ENCODE data around the gene CHD1L. TPM values are rescaled to one million over a fixed set of nuclear protein-coding genes. Genes with fewer than 3 reads are reported as not detected.

The CHD1L gene
- total RNA-seq, 1 donor from 2014 or later: 67.1 TPM

DNA sequence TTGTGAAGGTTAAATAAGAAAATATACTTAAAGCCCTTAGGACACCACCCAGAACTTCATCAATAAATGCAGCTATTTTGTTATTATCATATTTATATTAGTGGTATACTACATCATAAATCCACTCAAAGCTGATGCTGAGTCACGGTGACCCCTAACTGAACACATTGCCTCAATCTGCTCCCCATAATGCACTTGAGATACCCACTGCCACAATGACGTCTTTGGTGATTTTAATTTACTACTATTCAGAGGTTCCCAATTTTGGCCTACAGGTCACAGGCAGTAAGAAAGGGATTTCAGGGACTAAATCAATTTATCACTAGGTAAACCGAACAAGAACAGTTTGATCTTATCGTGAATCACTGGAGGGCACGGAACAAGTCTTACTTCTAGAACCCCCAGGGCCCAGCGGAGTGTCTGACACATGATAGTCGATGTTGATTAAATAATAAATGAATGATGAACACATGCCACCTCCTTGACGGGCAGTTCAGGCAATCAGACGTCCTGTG is 493 bp upstream of the CHD1L start:
- TF ChIP-seq, protein P1, sequence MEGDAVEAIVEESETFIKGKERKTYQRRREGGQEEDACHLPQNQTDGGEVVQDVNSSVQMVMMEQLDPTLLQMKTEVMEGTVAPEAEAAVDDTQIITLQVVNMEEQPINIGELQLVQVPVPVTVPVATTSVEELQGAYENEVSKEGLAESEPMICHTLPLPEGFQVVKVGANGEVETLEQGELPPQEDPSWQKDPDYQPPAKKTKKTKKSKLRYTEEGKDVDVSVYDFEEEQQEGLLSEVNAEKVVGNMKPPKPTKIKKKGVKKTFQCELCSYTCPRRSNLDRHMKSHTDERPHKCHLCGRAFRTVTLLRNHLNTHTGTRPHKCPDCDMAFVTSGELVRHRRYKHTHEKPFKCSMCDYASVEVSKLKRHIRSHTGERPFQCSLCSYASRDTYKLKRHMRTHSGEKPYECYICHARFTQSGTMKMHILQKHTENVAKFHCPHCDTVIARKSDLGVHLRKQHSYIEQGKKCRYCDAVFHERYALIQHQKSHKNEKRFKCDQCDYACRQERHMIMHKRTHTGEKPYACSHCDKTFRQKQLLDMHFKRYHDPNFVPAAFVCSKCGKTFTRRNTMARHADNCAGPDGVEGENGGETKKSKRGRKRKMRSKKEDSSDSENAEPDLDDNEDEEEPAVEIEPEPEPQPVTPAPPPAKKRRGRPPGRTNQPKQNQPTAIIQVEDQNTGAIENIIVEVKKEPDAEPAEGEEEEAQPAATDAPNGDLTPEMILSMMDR (conservative IDR thresholded peaks at IDR 0.05): no peak
- Mint-ChIP-seq H3K4me1 (ENCODE audit: unreplicated experiment) (peaks cover 19% of the 10 kb centered on the region), H3K27me3 (no peaks in the 10 kb centered on the region), H3K36me3 (no peaks in the 10 kb centered on the region), H3K9me3 (no peaks in the 10 kb centered on the region), H3K4me3 (peak overlapping the region; percentile 87), H3K27ac (peak overlapping the region; percentile 75)
- no peak for DNase-seq (ENCODE audit: extremely low spot score, unreplicated experiment)

DNA sequence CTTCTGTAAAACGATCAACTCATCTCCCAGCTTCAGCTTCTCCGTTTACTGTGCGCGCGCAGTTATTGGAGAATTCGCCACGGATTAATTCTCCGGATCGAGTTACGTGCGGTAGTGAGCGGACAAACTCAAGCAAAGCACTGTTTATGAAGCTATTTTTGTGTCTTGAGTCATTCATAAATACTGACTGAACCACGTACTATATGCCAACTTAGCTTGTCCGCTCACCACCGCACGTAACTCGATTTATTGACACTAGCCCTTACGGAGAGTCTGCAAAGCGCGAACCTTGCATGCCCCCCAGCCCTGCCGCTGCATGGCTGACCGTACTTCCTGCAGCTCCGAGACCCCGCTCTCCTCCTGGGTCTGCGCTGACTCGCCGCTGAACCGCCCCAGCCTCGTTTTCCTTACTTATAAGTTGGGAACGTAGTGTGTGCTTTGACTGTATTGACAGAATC is 773 bp downstream of the CHD1L start:
- TF ChIP-seq, protein P1 (conservative IDR thresholded peaks at IDR 0.05): peak; percentile 10
- peak overlapping the region; percentile 76 for H3K27ac Mint-ChIP-seq
- no peaks in the 10 kb centered on the region for H3K36me3 Mint-ChIP-seq
- no peak for DNase-seq (ENCODE audit: extremely low spot score, unreplicated experiment)
- no peaks in the 10 kb centered on the region for H3K9me3 Mint-ChIP-seq
- H3K4me1 Mint-ChIP-seq (ENCODE audit: unreplicated experiment): peaks cover 28% of the 10 kb centered on the region
- H3K27me3 Mint-ChIP-seq: no peaks in the 10 kb centered on the region
- H3K4me3 Mint-ChIP-seq: peak overlapping the region; percentile 96

DNA sequence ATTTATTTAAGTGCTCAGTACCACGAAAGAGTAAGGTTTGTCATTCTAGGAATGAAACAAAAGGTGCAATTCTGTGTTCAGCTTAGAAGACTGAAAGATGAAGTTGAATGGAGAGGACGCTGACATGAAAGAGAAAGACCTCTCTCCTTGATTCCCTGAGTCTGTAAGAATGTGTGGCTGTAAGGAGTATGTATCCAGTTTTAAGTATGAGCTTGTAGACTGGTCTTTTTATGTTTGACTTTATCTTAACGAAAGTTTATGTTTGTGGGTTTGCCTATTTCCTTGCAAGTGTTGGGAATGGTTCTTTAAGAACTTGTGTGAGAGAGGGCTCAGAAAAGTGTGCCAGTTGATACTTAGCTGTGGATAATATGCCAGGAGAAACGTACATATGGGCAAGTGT is 1.4 kb downstream of the CHD1L start:
- H3K4me3 Mint-ChIP-seq: peak overlapping the region; percentile 96
- H3K27me3 Mint-ChIP-seq: no peaks in the 10 kb centered on the region
- TF ChIP-seq, protein P1 (conservative IDR thresholded peaks at IDR 0.05): no peak
- no peaks in the 10 kb centered on the region for H3K9me3 Mint-ChIP-seq
- peaks cover 28% of the 10 kb centered on the region for H3K4me1 Mint-ChIP-seq (ENCODE audit: unreplicated experiment)
- no peak for DNase-seq (ENCODE audit: extremely low spot score, unreplicated experiment)
- peak overlapping the region; percentile 6 for H3K27ac Mint-ChIP-seq
- no peaks in the 10 kb centered on the region for H3K36me3 Mint-ChIP-seq

DNA sequence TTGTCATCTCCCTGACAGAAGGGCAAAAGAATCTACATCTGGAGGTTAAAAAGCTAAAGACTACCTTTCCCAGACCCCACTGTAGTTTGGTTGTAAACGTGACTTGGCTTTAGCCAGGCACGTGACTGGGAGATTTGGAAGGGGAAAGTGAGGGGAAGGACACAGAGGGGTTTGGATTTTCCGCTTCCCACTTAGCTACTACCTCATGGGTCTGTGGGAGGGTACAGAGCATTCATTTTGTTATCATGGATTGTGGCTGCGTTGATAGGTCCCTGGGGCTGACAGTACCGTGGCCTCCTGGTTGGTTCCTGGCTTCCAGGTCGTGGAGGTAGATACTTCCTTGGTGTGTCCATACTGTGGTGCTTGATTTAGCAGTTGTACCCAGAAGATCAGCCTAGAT is 2.6 kb downstream of the CHD1L start:
- no peak overlapping the region for H3K27ac Mint-ChIP-seq
- no peaks in the 10 kb centered on the region for H3K9me3 Mint-ChIP-seq
- TF ChIP-seq, protein P1 (conservative IDR thresholded peaks at IDR 0.05): no peak
- H3K27me3 Mint-ChIP-seq: no peaks in the 10 kb centered on the region
- peaks cover 26% of the 10 kb centered on the region for H3K4me1 Mint-ChIP-seq (ENCODE audit: unreplicated experiment)
- DNase-seq (ENCODE audit: extremely low spot score, unreplicated experiment): no peak
- no peaks in the 10 kb centered on the region for H3K36me3 Mint-ChIP-seq
- H3K4me3 Mint-ChIP-seq: peak overlapping the region; percentile 64

DNA sequence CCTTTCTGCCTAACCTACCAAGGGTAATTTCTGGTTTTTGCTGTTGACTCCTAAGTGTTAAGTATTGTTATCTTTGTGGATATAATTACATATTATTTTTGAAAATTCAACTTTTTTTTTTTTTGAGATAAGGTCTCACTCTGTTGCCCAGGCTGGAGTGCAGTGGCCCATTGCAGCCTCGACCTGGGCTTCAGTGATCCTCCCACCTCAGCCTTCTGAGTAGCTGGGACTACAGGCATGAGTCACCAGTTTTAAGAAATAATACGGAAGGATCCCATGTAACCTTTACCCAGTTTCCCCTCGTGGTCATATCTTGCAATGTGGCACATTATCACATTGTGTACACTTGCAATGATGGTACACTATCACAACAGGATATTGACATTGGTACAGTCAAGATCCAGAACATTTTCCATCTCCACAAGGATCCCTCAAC is 3.1 kb downstream of the CHD1L start:
- H3K36me3 Mint-ChIP-seq: no peaks in the 10 kb centered on the region
- no peak for DNase-seq (ENCODE audit: extremely low spot score, unreplicated experiment)
- H3K27ac Mint-ChIP-seq: no peak overlapping the region
- no peaks in the 10 kb centered on the region for H3K27me3 Mint-ChIP-seq
- H3K9me3 Mint-ChIP-seq: no peaks in the 10 kb centered on the region
- H3K4me1 Mint-ChIP-seq (ENCODE audit: unreplicated experiment): peaks cover 23% of the 10 kb centered on the region
- H3K4me3 Mint-ChIP-seq: no peak overlapping the region
- TF ChIP-seq, protein P1 (conservative IDR thresholded peaks at IDR 0.05): no peak
